NCI-H1930 (cell line): ENCODE measurements around the gene KRT7.
A peak's percentile ranks its signal among the peaks of the same experiment; 100 is the strongest.
"Not testable (repeated sequence)": the region's sequence is repeated elsewhere in the genome, so short reads cannot be mapped to it uniquely, and the experiment has no call there.

Source experiments
- DNase-seq, 2 experiments: peaks; one replicate each; lab custom pipeline; 2025; lab: John Stamatoyannopoulos, UW

Gene KRT7

GRCh38 chr12:52278575-52279421 lies 45.8 kb downstream of the KRT7 start:
- peak; percentile 29 to 66 for DNase-seq

DNA sequence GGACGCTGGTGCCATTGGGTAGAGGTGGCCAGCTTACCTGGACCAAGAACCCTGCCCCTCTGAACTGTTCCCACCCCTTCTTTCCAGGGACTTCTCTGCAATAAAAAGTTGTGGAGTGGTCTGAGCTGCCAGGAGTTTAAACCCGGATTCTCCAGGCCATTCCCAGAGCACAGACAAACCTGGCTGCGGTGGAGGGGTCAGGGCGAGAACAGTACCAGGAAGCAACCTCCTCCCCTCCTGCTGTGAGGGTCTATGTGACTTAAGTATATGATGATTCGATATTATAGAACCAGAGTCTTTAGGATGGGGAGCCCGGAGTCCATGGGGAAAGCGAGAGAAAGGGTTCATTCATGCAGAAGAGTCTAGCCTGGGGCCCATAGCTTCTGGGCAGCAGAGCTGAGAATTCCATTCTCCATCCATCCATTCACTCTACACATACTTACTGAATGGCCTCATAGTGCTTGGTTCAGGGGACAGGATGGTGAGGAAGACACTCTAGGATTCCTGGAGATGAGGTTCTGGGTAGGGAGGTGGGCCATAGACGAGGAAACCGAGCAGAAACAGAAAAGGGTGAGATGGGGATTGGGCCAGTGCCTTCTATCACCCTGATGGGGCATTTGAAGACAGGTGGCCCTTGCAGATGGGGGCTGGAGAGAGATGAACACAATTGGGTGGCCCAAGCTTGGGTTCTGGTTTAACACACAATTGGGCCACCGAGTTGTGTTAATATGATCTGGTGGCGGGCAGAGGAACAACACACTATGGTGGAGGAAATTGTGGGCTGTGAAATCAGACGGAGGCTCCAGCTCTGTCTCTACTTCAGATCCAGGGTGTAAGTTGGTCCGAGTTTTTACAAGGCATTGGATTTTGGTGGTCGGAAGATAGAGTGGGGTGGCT lies 46.6 kb downstream of the KRT7 start:
- DNase-seq = no peak

DNA sequence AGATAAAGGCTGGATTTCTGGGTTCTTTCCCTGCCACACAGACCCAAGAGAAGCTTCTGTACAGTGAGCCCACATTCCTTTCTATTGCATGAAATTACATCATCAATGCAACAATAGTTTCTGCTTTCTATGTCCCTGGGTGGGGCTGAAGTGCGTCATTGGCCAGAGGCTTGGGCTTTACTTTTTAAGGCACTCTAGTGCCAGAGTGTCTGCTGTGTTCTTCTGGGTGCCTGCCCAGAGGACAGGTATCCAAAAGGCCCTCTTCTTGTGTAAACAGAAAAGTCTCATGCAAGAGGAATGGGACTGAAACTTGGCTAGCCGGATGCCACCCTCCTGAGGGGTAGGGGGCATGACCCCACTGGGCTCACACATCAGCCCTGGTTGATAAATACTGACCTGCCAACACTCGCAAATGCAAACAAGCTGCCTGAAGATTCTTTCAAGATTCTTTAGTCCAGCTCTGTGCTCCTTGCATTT lies 47.3 kb downstream of the KRT7 start:
- DNase-seq = peak in 1 of 2 experiments; percentile 58

GRCh38 chr12:52280796-52281560 lies 47.9 kb downstream of the KRT7 start:
- no peak for DNase-seq

- no peak for DNase-seq
Observed at GRCh38 chr12:52284562-52285171, 51.6 kb downstream of the KRT7 start.

- DNase-seq = no peak
Observed at GRCh38 chr12:52285172-52285745, 52.2 kb downstream of the KRT7 start.

DNA sequence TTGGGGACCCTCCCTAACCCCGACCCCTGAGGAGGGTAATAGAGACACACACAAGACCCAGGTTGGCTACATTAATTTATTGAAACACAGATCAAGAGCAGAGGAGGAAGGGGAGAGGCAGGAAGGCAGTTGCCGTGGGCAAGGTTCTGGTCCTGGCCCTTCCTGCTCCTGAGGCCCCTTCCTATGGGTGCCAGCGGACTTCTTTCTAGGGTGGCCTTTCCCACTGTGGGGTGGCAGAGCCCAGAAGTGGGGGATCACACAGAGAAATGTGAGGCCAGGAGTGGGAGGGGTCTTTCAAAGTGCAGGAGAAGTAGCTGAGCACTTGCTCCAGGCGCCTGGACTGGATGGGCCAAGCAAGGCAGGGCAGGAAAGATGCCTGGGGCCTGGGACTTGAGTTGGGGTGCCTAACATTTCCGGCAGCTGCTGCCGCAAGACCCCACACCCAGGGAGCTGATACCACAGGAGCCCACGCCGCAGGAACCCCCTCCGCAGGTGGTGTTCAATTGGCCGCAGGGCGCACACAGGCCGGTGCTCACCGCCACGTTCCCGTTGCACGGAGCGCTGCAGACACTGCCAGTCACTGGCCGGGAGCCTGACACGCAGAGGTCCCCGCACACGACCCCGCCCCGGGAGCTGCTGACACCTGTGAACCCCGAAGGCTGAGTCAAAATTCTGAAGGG lies 52.9 kb downstream of the KRT7 start:
- DNase-seq = no peak

DNA sequence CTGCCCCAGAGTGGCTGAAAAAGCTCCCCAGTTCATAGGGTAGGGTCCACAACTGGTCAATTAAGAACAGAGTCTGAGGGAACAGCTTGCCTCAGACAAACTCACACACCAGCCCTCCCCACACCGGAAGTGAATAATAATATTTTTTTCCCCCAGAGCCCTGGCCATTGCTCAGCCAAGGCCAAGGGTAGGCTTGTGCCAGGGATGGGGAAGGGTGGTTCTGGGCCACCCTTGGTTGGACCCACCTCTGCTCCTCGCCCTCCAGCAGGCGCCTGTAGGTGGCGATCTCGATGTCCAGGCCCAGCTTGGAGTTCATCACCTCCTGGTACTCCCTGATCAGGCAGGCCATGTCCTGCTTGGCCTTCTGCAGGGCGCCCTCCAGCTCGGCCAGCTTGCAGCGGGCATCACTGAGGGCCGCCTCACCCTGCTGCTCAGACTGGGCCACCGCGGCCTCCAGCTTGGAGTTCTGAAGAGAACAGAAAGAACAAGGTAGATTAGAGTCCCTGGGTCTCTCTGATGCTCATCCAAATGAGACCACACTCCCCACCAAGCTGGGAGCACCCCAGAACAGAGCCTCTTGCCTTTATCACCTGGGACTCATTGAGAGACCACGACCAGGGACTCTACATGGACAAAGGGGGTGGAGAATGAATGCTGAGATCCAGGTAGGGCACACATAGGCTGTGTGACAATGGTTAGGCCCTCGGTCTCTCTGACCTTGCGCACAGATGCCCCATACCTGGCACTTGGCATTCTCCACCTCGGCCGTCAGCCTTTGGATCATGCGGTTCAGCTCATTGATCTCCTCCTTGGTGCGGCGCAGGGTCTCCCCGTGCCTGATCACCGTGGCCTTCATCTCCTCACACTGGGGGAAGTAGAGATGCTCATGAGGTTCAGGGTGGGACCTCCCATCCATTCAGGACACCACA lies 54.1 kb downstream of the KRT7 start:
- DNase-seq = not testable (repeated sequence)

GRCh38 chr12:52287816-52288805 lies 55.1 kb downstream of the KRT7 start:
- not testable (repeated sequence) for DNase-seq

DNA sequence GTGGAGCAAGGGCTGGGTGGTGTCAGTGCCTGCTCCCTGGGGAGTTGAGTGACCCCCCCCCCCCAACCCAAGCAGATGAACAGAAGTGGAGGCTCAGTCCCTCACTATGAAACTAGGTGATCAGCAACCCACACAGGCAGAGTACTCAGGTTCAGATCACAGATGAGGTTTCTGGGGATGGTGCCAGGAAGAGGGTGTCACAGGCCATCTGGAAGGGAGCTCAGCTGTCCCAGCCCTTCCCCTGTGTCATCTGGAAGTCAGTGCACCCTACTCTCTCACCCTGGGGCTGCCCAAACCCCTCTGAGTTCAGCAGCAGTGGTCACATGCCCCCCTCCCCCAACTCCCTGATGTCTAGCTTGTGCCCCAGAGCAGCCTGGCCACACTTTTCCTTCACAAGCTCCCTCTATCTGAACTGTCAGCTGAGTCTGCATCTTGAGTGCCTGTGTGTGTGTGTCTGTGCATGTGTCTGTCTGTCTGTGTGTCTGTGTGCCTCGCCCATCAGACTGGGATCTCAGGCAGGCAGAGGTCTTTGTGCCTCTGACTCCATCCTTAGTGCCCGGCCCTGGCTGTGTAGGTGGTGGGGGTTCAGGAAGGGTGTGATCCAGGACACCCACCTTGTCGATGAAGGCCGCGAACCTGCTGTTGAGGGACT lies 57.6 kb downstream of the KRT7 start:
- DNase-seq = not testable (repeated sequence)

DNA sequence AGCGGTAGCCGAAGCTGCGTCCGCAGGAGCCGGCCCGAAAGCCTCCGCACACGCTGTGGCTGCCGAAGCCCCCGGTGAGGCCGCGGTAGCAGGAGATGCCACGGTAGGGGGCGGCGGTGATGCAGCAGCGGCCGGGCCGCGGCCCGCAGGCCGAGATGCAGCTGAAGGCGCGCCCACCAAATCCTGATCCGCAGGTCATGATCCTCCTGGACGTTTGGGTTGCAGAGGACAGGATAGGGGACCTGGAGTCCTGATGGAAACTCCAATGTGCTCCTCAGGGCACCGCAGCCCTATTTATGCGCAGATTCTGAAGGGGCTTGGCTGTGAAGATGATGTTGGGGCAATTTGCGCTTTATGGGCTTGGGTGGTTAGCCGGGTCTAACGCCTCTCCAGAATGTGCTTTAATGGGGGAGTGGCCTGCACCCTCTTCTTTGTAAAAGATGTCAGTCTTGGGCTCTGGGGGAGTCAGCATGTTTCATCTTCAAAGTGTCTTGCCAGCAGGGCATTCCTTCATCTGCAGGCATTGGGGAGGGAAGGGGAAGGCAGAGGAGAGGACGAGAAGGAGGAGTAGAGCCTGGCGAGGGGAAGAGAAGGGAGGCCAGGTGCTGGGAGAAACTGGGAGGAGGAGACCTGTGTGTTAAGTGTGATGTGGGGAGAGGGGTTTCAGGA lies 58.4 kb downstream of the KRT7 start, which contains the start of gene KRT81:
TSS of gene KRT81 (minus strand) at position 268 of the 669 bp plus-strand sequence. CDS start at position 199, 69 bp downstream.
- DNase-seq = no peak

- DNase-seq = no peak
Observed at GRCh38 chr12:52293926-52294325, 60.9 kb downstream of the KRT7 start.

- no peak for DNase-seq
Observed at GRCh38 chr12:52294803-52295202, 61.8 kb downstream of the KRT7 start.

DNA sequence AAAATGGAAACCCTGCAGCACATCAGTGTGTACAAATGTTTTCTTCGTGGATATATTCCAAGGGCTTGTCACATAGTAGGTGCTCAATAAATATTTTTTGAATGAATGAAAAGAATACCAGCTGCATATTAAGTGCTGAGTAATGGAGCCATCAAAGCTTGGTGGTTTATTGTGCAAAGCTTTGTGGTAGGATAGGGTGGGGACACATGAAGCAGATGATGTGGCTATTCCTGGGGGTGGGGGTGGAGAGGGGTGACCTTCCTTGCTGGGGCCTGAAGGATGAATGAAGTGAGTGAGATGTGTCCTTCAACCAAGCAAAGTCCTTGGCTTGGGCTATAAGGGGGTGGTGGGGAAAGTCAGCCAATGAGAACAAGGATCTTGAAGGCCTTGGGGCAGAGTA lies 62.6 kb downstream of the KRT7 start:
- no peak for DNase-seq

DNA sequence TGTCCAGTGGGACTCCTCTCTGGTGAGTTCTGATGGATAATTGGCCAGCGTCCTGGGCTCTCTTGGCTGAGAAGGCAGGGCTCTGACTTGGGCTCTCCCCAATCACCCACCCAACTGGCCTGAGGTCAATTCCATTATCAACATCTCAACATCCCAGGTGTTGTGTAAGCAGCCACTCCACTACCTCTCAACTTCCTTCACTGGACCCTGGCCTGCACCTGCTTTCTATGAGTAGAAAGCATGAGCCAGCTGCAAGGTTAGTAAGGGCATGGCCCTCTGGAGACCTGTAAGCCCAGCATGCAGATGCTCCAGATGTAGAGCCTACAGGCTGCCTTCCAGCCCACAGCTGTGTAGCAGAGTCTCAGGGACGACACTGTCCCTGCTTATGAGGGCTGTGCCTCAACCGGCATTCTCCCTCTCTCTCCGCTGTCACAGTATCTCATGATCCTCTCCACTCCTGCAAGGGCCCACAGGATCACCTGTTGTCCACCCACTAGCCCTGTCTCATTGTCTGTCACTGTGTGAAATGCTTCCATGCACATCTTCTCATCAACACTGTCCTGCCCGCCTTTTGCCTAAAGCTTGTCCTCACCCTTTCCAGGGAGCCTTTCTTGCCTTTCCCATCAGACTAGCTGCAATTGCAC lies 63.7 kb downstream of the KRT7 start:
- no peak for DNase-seq
